Measurements from ENCODE around the gene SSH2. TPM values are rescaled to one million over a fixed set of nuclear protein-coding genes. Genes with fewer than 3 reads are reported as not detected.
"Not testable (repeated sequence)": the region's sequence is repeated elsewhere in the genome, so short reads cannot be mapped to it uniquely, and the experiment has no call there.

Gene SSH2
- polyA plus RNA-seq, 1 experiment = 24.1 TPM

DNA sequence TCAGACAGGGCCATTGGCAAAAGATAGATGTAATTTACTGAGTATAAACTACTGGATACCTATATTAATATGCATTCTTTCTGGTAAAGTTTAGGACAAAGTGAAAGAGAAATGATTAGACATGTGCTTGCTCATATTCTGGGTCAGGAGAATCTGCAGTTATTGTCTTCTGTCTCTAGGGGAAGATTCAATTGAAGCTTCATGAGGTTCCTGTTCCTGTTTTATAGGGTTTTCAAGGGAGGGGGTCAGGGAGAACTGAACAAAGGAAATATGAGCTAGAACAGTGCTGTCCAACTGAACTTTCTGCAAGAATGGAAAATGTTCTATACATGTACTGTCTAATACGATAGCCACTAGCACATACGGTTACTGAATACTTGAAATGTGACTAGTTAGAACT lies 248.0 kb downstream of the SSH2 start:
- DNase-seq (ENCODE audit: low read depth, low spot score) = no peak
- TF ChIP-seq, protein P1, sequence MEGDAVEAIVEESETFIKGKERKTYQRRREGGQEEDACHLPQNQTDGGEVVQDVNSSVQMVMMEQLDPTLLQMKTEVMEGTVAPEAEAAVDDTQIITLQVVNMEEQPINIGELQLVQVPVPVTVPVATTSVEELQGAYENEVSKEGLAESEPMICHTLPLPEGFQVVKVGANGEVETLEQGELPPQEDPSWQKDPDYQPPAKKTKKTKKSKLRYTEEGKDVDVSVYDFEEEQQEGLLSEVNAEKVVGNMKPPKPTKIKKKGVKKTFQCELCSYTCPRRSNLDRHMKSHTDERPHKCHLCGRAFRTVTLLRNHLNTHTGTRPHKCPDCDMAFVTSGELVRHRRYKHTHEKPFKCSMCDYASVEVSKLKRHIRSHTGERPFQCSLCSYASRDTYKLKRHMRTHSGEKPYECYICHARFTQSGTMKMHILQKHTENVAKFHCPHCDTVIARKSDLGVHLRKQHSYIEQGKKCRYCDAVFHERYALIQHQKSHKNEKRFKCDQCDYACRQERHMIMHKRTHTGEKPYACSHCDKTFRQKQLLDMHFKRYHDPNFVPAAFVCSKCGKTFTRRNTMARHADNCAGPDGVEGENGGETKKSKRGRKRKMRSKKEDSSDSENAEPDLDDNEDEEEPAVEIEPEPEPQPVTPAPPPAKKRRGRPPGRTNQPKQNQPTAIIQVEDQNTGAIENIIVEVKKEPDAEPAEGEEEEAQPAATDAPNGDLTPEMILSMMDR (IDR thresholded peaks at IDR 0.05; ENCODE audit: low read depth, low read length) = peak; percentile 21; the same call in 1 of the 2 replicates
- ChIA-PET POLR2A (interaction anchor here (0.8 kb wide), 1 partner anchor 41 kb away, joined by 3 read pairs; no protein-coding TSS in a partner anchor), CTCF (interaction anchor here (0.7 to 2.6 kb wide), 6 partner anchors 11 to 411 kb away, joined by 3 to 9 read pairs (median 5); no protein-coding TSS in a partner anchor)
- H3K27ac ChIP-seq (ENCODE audit: low read depth, low read length) = no peak overlapping the region
- no peaks in the 10 kb centered on the region for H3K27me3 ChIP-seq (ENCODE audit: control insufficient read depth, insufficient read depth, low read length)
- no peak overlapping the region for H3K4me3 ChIP-seq (ENCODE audit: low read depth, low read length)
- no peaks in the 10 kb centered on the region for H3K9me3 ChIP-seq (ENCODE audit: control insufficient read depth, insufficient read depth, low read length)

DNA sequence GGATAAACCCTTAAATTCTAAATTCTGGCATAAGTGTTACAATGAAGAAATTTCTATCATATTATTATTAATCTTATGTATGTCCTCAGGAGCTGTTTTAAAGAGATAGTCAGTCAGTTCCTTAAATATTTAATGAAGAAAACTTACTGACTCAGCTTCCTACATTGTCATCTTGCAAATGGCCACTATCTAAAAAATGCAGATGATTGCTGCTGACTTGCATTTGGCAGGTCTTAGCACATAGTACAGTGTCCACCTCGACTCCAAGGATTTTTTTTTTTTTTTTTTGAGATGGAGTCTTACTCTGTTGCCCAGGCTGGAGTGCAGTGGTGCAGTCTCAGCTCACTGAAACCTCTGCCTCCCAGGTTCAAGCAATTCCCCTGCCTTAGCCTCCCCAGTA lies 252.2 kb downstream of the SSH2 start:
- CTCF ChIA-PET = interaction anchor here (0.7 to 1.4 kb wide), 2 partner anchors 25 to 101 kb away, joined by 3 to 5 read pairs; no protein-coding TSS in a partner anchor
- Histone ChIP-seq H3K4me3 (ENCODE audit: low read depth, low read length) (no peak overlapping the region), H3K9me3 (ENCODE audit: control insufficient read depth, insufficient read depth, low read length) (no peaks in the 10 kb centered on the region), H3K27ac (ENCODE audit: low read depth, low read length) (no peak overlapping the region), H3K27me3 (ENCODE audit: control insufficient read depth, insufficient read depth, low read length) (no peaks in the 10 kb centered on the region)
- POLR2A ChIA-PET = no interaction called here
- TF ChIP-seq, protein P1 (IDR thresholded peaks at IDR 0.05; ENCODE audit: low read depth, low read length) = no peak
- no peak for DNase-seq (ENCODE audit: low read depth, low spot score)

DNA sequence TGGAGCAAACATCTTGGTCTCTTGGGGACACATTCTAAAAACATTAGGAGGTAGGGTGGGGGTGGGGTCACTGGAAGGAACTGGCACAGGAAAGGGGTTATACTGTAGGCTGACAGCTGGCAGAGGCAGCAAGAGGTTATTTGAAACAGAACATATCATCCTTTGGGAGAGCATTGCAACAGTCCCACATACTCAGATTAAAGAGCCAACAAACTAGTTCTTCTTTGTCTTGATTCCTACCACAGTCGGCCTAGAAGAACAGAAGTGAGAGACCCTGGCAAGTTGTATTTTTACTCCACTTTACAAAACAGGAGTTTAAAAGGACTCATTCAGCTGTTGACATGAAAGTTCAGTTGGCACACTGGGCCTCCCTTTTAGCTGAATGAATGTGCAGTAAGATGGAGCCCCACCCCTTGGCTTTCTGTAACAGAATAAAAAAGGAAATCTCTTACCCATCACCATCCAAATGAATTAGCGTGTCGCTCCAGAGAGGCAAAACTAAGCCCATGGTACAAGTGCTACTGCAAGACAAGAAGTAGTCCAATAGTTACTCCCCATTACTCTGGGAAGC lies 252.7 kb downstream of the SSH2 start:
- Histone ChIP-seq H3K27ac (ENCODE audit: low read depth, low read length) (no peak overlapping the region), H3K4me3 (ENCODE audit: low read depth, low read length) (no peak overlapping the region), H3K9me3 (ENCODE audit: control insufficient read depth, insufficient read depth, low read length) (no peaks in the 10 kb centered on the region), H3K27me3 (ENCODE audit: control insufficient read depth, insufficient read depth, low read length) (no peaks in the 10 kb centered on the region)
- TF ChIP-seq, protein P1 (IDR thresholded peaks at IDR 0.05; ENCODE audit: low read depth, low read length) = no peak
- ChIA-PET CTCF (interaction anchor here (1.4 kb wide), 1 partner anchor 102 kb away, joined by 3 read pairs; no protein-coding TSS in a partner anchor), POLR2A (no interaction called here)
- no peak for DNase-seq (ENCODE audit: low read depth, low spot score)

DNA sequence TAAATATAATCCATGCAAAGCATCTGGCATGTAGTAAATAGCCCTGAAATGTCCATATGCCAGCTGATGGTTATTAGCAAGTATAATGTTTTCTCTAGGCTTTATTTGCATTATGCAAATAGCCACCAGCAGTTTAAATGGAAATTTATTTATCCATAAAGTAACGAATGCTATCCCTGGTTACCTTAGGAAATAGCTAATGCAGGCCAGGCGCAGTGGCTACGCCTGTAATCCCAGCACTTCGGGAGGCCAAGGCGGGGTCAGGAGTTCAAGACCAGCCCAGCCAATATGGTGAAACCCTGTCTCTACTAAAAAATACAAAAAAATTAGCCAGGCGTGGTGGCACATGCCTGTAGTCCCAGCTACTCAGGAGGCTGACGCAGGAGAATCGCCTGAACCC lies 254.1 kb downstream of the SSH2 start:
- H3K9me3 ChIP-seq (ENCODE audit: control insufficient read depth, insufficient read depth, low read length); POLR2A ChIA-PET; H3K27me3 ChIP-seq (ENCODE audit: control insufficient read depth, insufficient read depth, low read length); H3K4me3 ChIP-seq (ENCODE audit: low read depth, low read length); DNase-seq (ENCODE audit: low read depth, low spot score); H3K27ac ChIP-seq (ENCODE audit: low read depth, low read length): not testable (repeated sequence)
- CTCF ChIA-PET = interaction anchor here (0.7 kb wide), 1 partner anchor 54 kb away, joined by 4 read pairs; no protein-coding TSS in a partner anchor

DNA sequence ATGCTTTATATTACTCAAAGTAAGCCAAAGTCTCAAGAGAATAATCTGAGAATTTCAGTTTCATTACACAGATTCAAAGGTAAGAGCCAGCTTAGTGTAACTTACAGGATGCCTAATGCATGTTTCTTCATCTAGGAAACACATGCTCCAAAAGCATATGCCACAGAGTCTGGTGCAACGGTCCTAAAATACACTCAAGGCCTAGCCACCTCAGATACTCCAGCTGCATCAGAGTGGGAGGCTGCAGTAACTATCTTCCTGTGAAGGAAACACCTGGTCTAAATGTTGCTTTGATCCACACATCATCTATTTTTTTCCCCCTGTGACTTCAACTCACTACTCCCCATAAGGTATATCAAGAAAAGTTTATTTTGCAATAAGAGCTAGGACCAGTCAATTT lies 255.7 kb downstream of the SSH2 start:
- Histone ChIP-seq H3K4me3 (ENCODE audit: low read depth, low read length) (no peak overlapping the region), H3K27me3 (ENCODE audit: control insufficient read depth, insufficient read depth, low read length) (no peaks in the 10 kb centered on the region), H3K9me3 (ENCODE audit: control insufficient read depth, insufficient read depth, low read length) (no peaks in the 10 kb centered on the region), H3K27ac (ENCODE audit: low read depth, low read length) (no peak overlapping the region)
- POLR2A ChIA-PET = no interaction called here
- TF ChIP-seq, protein P1 (IDR thresholded peaks at IDR 0.05; ENCODE audit: low read depth, low read length) = no peak
- no peak for DNase-seq (ENCODE audit: low read depth, low spot score)
- CTCF ChIA-PET = interaction anchor here (1.0 kb wide), 1 partner anchor 105 kb away, joined by 4 read pairs; no protein-coding TSS in a partner anchor

Measured in AG04450 (cell line).